ENCODE measurements around the gene COP1.

Gene COP1

DNA sequence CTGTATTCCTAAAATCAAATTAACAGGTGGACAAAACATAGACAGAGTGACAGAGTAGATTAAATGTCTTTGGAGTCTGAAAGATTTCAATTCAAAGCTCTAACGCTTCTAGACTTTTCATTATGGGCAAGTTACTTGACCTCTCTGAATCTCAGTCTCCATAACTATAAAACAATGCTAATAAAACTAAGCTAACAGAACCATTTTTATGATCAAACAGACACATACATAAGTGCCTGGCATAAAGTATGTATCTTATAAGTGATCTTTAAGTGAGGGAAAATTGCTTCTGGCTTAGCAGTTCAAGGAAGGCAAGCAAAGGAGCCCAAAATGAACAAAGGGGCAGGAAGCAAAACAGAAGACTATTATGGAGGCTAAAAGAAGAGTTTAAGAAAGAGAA lies 246.9 kb downstream of the COP1 start:
- no peak overlapping the region for H3K27ac Mint-ChIP-seq
- H3K4me3 Mint-ChIP-seq: no peak overlapping the region
- H3K4me1 Mint-ChIP-seq (ENCODE audit: low read depth): no peaks in the 10 kb centered on the region
- peaks cover 19% of the 10 kb centered on the region for H3K36me3 Mint-ChIP-seq
- no peaks in the 10 kb centered on the region for H3K9me3 Mint-ChIP-seq (ENCODE audit: low read depth)
- no peaks in the 10 kb centered on the region for H3K27me3 Mint-ChIP-seq

GRCh38 chr1:175951627-175952026 lies 255.5 kb downstream of the COP1 start:
- Mint-ChIP-seq H3K4me3 (no peak overlapping the region), H3K27ac (no peak overlapping the region)

GRCh38 chr1:175947771-175948170 lies 259.3 kb downstream of the COP1 start:
- Mint-ChIP-seq H3K4me3 (no peak overlapping the region), H3K27ac (no peak overlapping the region), H3K27me3 (no peaks in the 10 kb centered on the region), H3K9me3 (ENCODE audit: low read depth) (no peaks in the 10 kb centered on the region), H3K4me1 (ENCODE audit: low read depth) (no peaks in the 10 kb centered on the region), H3K36me3 (peaks cover 46% of the 10 kb centered on the region)

More at GRCh38 chr1:175951627-175952026, 255.5 kb downstream of the COP1 start:
- Mint-ChIP-seq H3K9me3 (ENCODE audit: low read depth) (no peaks in the 10 kb centered on the region), H3K4me1 (ENCODE audit: low read depth) (peaks cover 1% of the 10 kb centered on the region), H3K27me3 (no peaks in the 10 kb centered on the region), H3K36me3 (peaks cover 40% of the 10 kb centered on the region)

DNA sequence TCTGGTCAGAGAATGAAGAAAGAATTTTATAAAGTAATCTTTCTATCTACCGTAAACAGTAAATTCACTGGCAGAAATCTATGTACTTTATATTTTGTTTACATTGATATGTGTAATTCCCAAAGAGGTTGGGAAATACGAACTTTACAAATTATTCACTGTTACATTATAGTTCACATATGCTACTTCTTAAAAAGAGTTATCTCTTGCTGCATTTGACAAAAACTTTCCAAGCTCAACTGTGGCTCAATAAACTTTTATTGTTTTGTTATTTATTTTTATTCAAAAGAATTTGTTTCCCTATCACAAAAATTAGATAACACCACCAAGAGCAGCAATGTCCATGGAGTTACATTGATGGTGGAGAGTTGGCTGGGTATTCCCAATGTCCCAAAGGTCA lies 262.5 kb downstream of the COP1 start:
- Mint-ChIP-seq H3K4me3 (no peak overlapping the region), H3K36me3 (peaks cover 57% of the 10 kb centered on the region), H3K27me3 (no peaks in the 10 kb centered on the region), H3K27ac (no peak overlapping the region), H3K4me1 (ENCODE audit: low read depth) (no peaks in the 10 kb centered on the region), H3K9me3 (ENCODE audit: low read depth) (no peaks in the 10 kb centered on the region)

DNA sequence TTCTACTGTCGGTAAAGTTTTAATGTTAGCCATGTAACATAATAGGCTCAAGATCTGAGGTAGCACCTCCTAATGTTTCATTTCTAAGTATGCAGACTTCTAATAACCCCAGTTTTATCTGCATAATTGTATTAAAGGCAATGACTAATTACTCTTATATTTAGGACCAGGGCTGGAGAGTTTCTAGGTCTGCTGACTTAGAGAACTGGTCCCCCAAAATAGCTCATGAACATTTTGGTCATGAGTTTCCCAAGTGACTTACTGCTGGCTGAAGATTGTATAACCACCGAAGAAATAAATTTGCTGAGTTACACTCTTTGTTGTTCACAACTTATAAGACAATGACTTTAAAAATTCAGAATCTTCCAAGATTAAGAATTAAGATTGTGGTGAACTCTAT lies 265.9 kb downstream of the COP1 start:
- no peak overlapping the region for H3K4me3 Mint-ChIP-seq
- peaks cover 8% of the 10 kb centered on the region for H3K9me3 Mint-ChIP-seq (ENCODE audit: low read depth)
- H3K36me3 Mint-ChIP-seq: peaks cover 60% of the 10 kb centered on the region
- H3K27me3 Mint-ChIP-seq: no peaks in the 10 kb centered on the region
- H3K27ac Mint-ChIP-seq: no peak overlapping the region
- no peaks in the 10 kb centered on the region for H3K4me1 Mint-ChIP-seq (ENCODE audit: low read depth)

GRCh38 chr1:175936736-175937135 lies 270.4 kb downstream of the COP1 start:
- Mint-ChIP-seq H3K4me1 (ENCODE audit: low read depth) (no peaks in the 10 kb centered on the region), H3K27me3 (no peaks in the 10 kb centered on the region), H3K36me3 (peaks cover 45% of the 10 kb centered on the region), H3K27ac (no peak overlapping the region), H3K9me3 (ENCODE audit: low read depth) (peaks cover 16% of the 10 kb centered on the region), H3K4me3 (no peak overlapping the region)

DNA sequence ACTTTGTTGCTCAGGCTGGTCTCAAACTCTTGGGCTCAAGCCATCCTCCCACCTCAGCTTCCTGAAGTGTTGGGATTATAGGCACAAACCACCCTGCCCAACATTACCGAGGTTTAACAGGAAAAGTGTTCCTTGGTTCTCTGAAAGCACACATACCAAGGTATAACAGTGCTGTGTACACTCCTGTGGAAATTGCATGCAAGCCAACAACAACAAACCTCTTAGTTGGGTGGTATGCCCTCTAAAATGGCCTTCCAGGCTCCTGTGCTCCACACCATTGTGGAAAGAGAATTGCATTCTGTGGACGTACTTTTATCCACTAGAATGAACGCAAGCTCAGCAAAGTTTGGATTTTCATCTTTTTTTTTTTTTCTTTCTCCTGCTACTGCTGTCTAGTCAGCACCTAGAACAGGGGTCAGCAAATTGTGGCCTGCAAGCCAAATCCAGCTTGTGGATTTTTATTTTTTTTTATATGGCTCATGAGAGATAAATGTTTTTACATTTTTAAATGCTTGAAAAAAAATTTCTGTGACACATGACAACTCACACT lies 271.4 kb downstream of the COP1 start:
- Mint-ChIP-seq H3K4me1 (ENCODE audit: low read depth) (no peaks in the 10 kb centered on the region), H3K36me3 (peaks cover 35% of the 10 kb centered on the region), H3K9me3 (ENCODE audit: low read depth) (peaks cover 20% of the 10 kb centered on the region), H3K27me3 (no peaks in the 10 kb centered on the region), H3K4me3 (no peak overlapping the region), H3K27ac (no peak overlapping the region)

DNA sequence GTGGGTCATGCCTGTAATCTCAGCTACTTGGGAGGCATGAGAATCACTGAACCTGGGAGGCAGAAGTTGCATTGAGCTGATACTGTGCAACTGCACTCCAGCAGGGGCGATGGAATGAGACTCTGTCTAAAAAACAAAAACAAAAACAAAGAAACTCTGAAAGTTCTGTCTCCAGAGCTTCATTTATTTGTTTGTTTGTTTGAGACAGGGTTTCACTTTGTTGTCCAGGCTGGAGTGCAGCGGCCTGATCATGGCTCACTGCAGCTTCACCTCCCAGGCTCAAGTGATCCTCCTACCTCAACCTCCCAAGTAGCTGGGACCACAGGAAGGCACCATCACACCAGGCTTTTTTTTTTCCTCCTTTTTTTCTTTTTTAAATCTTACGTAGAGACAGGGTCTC lies 271.9 kb downstream of the COP1 start:
- Mint-ChIP-seq H3K4me3 (no peak overlapping the region), H3K9me3 (ENCODE audit: low read depth) (peaks cover 20% of the 10 kb centered on the region), H3K27ac (no peak overlapping the region), H3K36me3 (peaks cover 32% of the 10 kb centered on the region), H3K27me3 (no peaks in the 10 kb centered on the region), H3K4me1 (ENCODE audit: low read depth) (no peaks in the 10 kb centered on the region)

GRCh38 chr1:175933801-175934200 lies 273.3 kb downstream of the COP1 start:
- Mint-ChIP-seq H3K4me3 (no peak overlapping the region), H3K36me3 (peaks cover 24% of the 10 kb centered on the region), H3K27me3 (no peaks in the 10 kb centered on the region), H3K9me3 (ENCODE audit: low read depth) (peaks cover 20% of the 10 kb centered on the region), H3K4me1 (ENCODE audit: low read depth) (no peaks in the 10 kb centered on the region), H3K27ac (no peak overlapping the region)

- peaks cover 37% of the 10 kb centered on the region for H3K9me3 Mint-ChIP-seq (ENCODE audit: low read depth)
- peaks cover 24% of the 10 kb centered on the region for H3K36me3 Mint-ChIP-seq
- H3K4me1 Mint-ChIP-seq (ENCODE audit: low read depth): no peaks in the 10 kb centered on the region
Measured at GRCh38 chr1:175927944-175928343, 279.1 kb downstream of the COP1 start.

GRCh38 chr1:175922254-175922881 lies 284.7 kb downstream of the COP1 start:
- peaks cover 19% of the 10 kb centered on the region for H3K9me3 Mint-ChIP-seq (ENCODE audit: low read depth)
- no peaks in the 10 kb centered on the region for H3K4me1 Mint-ChIP-seq (ENCODE audit: low read depth)
- no peaks in the 10 kb centered on the region for H3K27me3 Mint-ChIP-seq
- H3K27ac Mint-ChIP-seq: no peak overlapping the region
- H3K4me3 Mint-ChIP-seq: no peak overlapping the region
- peaks cover 31% of the 10 kb centered on the region for H3K36me3 Mint-ChIP-seq

More at GRCh38 chr1:175927944-175928343, 279.1 kb downstream of the COP1 start:
- H3K27me3 Mint-ChIP-seq: no peaks in the 10 kb centered on the region
- H3K4me3 Mint-ChIP-seq: no peak overlapping the region
- no peak overlapping the region for H3K27ac Mint-ChIP-seq

- Mint-ChIP-seq H3K36me3 (peaks cover 33% of the 10 kb centered on the region), H3K4me1 (ENCODE audit: low read depth) (no peaks in the 10 kb centered on the region), H3K27ac (no peak overlapping the region), H3K4me3 (no peak overlapping the region), H3K27me3 (no peaks in the 10 kb centered on the region), H3K9me3 (ENCODE audit: low read depth) (peaks cover 11% of the 10 kb centered on the region)
Measured at GRCh38 chr1:175920381-175920780, 286.7 kb downstream of the COP1 start.

DNA sequence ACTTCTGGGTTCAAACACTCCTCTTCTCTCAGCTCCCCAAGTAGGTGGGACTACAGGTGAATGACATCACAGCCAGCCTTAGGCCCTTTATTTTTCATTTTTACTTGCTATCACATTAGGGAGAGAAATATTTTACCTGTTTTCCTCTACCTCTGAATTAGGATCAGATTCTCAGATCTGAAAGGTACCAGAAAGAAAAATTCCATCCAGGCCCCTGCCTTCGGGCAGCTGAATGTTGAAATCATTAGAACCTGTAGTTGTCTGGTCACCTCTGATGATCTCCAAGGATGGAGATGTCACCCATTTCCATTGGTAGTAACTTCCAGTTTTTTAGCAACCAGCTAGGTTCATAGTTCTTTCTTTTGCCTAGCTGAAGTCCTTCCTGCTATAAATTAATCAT lies 288.1 kb downstream of the COP1 start:
- Mint-ChIP-seq H3K27ac (no peak overlapping the region), H3K9me3 (ENCODE audit: low read depth) (peaks cover 4% of the 10 kb centered on the region), H3K4me3 (no peak overlapping the region), H3K4me1 (ENCODE audit: low read depth) (no peaks in the 10 kb centered on the region), H3K36me3 (peaks cover 31% of the 10 kb centered on the region), H3K27me3 (no peaks in the 10 kb centered on the region)

DNA sequence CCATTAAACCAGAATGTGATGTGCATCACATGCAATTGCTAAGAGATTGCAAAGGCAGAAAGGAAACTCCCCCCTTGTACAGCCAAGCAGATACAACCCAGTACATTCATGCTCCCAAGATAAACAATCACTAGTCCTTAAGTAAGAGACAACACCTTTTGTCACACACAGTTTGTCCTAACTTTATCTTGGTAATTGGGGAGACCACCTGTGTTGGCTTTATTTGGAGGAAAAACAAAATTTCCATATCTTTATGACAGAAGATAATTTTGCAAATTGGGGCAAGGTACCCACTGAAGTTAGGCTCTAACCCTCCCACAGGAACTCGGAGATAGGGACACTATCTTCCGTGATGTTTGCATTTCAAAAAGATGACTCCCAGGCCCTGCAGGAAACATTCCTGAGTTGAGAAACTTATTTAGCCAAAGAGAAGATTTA lies 288.7 kb downstream of the COP1 start:
- peaks cover 4% of the 10 kb centered on the region for H3K9me3 Mint-ChIP-seq (ENCODE audit: low read depth)
- peaks cover 33% of the 10 kb centered on the region for H3K36me3 Mint-ChIP-seq
- H3K27me3 Mint-ChIP-seq: no peaks in the 10 kb centered on the region
- H3K4me3 Mint-ChIP-seq: no peak overlapping the region
- H3K4me1 Mint-ChIP-seq (ENCODE audit: low read depth): no peaks in the 10 kb centered on the region
- H3K27ac Mint-ChIP-seq: no peak overlapping the region

GRCh38 chr1:175914115-175914514 lies 293.0 kb downstream of the COP1 start:
- no peak overlapping the region for H3K27ac Mint-ChIP-seq
- peaks cover 41% of the 10 kb centered on the region for H3K36me3 Mint-ChIP-seq
- H3K9me3 Mint-ChIP-seq (ENCODE audit: low read depth): peaks cover 26% of the 10 kb centered on the region
- no peak overlapping the region for H3K4me3 Mint-ChIP-seq
- no peaks in the 10 kb centered on the region for H3K4me1 Mint-ChIP-seq (ENCODE audit: low read depth)
- no peaks in the 10 kb centered on the region for H3K27me3 Mint-ChIP-seq

DNA sequence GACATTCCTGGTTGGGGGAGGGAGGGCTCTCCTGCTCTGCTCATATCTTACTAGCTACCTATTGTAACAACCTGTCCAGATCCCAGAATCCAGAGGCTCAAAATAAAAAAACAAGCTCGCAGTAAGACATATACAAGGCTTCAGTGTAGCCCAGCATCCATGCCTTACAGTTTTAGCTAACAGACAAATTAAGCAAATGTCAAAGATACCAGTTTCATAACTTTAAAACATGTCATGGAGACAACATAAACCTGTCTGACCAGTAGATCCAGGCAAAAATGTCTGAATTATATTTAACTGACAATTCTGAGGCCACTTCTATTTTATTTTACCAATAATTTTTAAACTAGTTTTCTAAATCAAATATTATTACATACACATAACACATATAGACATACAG lies 295.9 kb downstream of the COP1 start:
- Mint-ChIP-seq H3K36me3 (peaks cover 37% of the 10 kb centered on the region), H3K4me3 (no peak overlapping the region), H3K4me1 (ENCODE audit: low read depth) (no peaks in the 10 kb centered on the region), H3K27ac (no peak overlapping the region), H3K27me3 (no peaks in the 10 kb centered on the region), H3K9me3 (ENCODE audit: low read depth) (peaks cover 22% of the 10 kb centered on the region)

Data from activated naive CD8-positive, alpha-beta T cell (primary cell).